ENCODE data around the gene SLC41A3.

The SLC41A3 gene

DNA sequence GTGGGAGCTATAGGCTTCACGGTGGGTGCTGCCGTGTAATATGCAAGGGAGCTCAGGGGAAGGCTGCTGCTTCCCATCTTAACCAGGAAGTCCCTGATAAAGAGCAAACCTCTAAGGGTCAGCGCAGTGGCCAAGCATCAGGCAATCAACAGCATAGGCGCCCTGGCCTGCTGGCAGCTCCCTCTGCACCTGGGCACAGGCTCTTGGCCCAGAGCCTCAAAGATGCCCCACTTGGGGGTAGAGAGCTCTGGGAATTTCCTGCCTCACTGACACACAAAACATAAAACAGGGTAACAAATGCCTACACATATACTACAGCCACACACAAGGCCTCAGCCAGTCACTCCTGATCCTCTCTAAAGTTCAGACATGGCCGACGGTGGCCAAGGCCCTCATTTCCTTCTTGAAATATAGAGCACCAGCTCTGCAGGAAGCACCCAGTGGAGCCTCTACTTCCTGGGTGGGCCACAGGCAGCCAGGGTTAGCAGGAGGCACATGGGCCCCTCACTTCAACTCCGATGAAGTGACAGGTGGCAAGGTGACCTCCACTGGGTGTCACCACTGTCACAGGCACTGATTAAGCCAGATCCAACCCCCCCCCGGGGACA lies 20.5 kb downstream of the SLC41A3 start:
- CTCF ChIA-PET = no interaction called here
- no peak overlapping the region for H3K4me3 ChIP-seq (ENCODE audit: low read depth, low read length)
- TF ChIP-seq, protein P1, sequence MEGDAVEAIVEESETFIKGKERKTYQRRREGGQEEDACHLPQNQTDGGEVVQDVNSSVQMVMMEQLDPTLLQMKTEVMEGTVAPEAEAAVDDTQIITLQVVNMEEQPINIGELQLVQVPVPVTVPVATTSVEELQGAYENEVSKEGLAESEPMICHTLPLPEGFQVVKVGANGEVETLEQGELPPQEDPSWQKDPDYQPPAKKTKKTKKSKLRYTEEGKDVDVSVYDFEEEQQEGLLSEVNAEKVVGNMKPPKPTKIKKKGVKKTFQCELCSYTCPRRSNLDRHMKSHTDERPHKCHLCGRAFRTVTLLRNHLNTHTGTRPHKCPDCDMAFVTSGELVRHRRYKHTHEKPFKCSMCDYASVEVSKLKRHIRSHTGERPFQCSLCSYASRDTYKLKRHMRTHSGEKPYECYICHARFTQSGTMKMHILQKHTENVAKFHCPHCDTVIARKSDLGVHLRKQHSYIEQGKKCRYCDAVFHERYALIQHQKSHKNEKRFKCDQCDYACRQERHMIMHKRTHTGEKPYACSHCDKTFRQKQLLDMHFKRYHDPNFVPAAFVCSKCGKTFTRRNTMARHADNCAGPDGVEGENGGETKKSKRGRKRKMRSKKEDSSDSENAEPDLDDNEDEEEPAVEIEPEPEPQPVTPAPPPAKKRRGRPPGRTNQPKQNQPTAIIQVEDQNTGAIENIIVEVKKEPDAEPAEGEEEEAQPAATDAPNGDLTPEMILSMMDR (IDR thresholded peaks at IDR 0.05; ENCODE audit: insufficient read depth, low read length, missing control alignments) = no peak
- POLR2A ChIA-PET = no interaction called here
- no peak for DNase-seq (ENCODE audit: low read depth, low spot score)

DNA sequence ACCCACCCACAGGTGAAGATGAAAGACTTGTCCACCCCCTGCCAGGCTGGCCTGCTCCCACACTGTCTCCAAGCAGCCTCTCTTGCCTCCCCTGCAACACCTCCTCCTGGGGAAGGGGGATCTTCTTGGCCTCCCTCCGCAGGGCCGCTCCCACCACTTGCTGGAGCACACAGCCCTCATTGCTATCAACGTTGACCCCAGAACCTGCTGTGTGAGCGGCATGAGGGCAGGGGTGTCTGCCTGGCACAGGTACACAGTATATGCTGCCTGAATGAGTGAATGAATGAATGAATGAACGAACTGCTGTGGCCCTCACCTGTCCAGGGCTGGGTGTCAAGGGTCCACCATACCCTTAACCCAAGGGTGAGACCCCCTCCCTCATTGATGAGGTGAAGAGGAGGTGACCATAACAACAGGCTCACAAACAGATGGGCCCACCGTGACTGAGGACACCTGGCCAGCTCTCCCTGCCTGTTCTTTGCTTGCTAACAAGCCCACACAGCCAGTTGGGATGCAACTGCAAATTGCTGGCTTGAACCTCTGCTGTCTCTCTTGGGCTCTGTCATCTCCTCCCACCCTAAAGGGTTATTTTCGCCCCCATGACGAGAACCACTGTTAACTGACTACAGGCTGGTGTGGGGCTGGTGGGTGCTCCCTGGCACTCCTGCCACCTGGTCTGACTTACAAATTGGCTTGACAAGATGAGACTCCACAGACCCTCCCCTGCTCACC lies 22.5 kb downstream of the SLC41A3 start:
- TF ChIP-seq, protein P1 (IDR thresholded peaks at IDR 0.05; ENCODE audit: insufficient read depth, low read length, missing control alignments) = no peak
- CTCF ChIA-PET = no interaction called here
- no peak overlapping the region for H3K4me3 ChIP-seq (ENCODE audit: low read depth, low read length)
- POLR2A ChIA-PET = no interaction called here
- no peak for DNase-seq (ENCODE audit: low read depth, low spot score)

DNA sequence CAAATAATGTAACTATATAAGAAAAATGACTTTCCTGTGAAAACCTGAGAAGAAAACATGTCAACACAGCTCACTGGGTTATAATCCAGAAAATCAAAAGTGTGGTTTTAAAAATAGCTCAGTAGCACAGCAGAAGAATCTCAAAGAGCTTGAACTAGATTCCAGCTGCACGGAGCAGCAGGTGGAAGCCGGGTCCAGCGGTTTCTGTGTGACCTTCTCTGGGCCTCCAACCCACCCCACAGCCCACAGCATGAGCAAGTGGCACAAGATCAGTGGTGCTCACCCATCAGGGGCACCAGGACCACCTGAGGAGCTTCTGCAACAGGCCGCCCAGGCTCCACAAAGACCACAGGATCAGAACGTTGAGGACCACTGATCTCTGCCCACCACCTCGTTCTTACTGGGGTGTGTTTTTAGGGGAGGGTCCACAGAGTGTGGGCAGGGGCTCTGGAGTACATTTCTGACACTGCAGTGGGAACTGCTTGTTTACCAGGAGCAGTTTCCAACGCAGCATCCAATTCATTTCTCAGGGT lies 23.2 kb downstream of the SLC41A3 start:
- H3K4me3 ChIP-seq (ENCODE audit: low read depth, low read length) = no peak overlapping the region
- DNase-seq (ENCODE audit: low read depth, low spot score) = no peak
- ChIA-PET POLR2A (no interaction called here), CTCF (no interaction called here)
- TF ChIP-seq, protein P1 (IDR thresholded peaks at IDR 0.05; ENCODE audit: insufficient read depth, low read length, missing control alignments) = no peak

- ChIA-PET CTCF (no interaction called here), POLR2A (no interaction called here)
- H3K4me3 ChIP-seq (ENCODE audit: low read depth, low read length) = no peak overlapping the region
- no peak for DNase-seq (ENCODE audit: low read depth, low spot score)
- TF ChIP-seq, protein P1 (IDR thresholded peaks at IDR 0.05; ENCODE audit: insufficient read depth, low read length, missing control alignments) = no peak
These were observed 25.3 kb downstream of the SLC41A3 start for GRCh38 chr3:126058666-126059065.

DNA sequence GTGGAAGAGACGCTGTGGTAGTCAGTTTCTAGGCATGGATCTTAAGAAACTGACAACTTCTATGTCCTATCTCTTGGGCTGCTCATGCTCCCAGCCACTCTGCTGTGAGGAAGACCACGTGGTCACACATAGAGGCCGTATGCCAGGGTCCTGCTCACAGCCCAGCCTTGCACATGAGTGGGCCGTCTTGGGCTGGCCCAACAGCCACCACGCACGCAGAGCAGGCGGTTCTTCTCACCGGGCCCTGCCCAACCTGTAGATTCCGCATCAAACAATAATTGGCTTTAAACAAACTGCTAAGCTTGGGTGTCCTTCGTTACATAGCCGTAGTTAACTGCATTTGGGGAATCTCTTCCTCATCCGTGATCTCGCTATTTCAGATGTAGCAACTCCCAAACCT lies 26.0 kb downstream of the SLC41A3 start:
- POLR2A ChIA-PET = no interaction called here

DNA sequence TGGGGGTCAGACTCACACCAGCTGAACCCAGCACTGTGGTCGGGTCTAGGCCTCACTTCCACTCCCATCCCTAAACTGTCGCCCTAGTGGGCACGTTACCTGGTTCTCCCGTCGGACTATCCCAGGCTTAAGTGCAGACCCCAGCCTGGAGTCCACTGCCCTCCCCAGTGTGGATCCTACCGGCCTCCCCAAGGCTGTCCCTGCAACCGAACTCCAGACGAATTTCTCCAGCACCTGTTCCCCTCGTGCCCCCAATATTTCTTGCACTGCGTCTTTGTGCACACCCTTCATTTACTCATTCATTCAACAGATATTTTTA lies 26.5 kb downstream of the SLC41A3 start:
- no peak overlapping the region for H3K4me3 ChIP-seq (ENCODE audit: low read depth, low read length)
- DNase-seq (ENCODE audit: low read depth, low spot score) = no peak
- POLR2A ChIA-PET = no interaction called here
- CTCF ChIA-PET = no interaction called here
- TF ChIP-seq, protein P1 (IDR thresholded peaks at IDR 0.05; ENCODE audit: insufficient read depth, low read length, missing control alignments) = no peak

More for the DNA sequence above, 26.0 kb downstream of the SLC41A3 start:
- TF ChIP-seq, protein P1 (IDR thresholded peaks at IDR 0.05; ENCODE audit: insufficient read depth, low read length, missing control alignments) = no peak
- DNase-seq (ENCODE audit: low read depth, low spot score) = no peak
- CTCF ChIA-PET = no interaction called here
- no peak overlapping the region for H3K4me3 ChIP-seq (ENCODE audit: low read depth, low read length)

Measured in AG04449 (cell line).